HG02623 (cell line): ENCODE results near the gene CEP63.

Experiments
- ATAC-seq: cut with Tn5 transposase; IDR thresholded peaks from one replicate; pipeline ENCODE4 v1.9.1; 2021; ENCODE audit warnings: moderate library complexity; ENCODE audit not compliant: unreplicated experiment

Gene CEP63

DNA sequence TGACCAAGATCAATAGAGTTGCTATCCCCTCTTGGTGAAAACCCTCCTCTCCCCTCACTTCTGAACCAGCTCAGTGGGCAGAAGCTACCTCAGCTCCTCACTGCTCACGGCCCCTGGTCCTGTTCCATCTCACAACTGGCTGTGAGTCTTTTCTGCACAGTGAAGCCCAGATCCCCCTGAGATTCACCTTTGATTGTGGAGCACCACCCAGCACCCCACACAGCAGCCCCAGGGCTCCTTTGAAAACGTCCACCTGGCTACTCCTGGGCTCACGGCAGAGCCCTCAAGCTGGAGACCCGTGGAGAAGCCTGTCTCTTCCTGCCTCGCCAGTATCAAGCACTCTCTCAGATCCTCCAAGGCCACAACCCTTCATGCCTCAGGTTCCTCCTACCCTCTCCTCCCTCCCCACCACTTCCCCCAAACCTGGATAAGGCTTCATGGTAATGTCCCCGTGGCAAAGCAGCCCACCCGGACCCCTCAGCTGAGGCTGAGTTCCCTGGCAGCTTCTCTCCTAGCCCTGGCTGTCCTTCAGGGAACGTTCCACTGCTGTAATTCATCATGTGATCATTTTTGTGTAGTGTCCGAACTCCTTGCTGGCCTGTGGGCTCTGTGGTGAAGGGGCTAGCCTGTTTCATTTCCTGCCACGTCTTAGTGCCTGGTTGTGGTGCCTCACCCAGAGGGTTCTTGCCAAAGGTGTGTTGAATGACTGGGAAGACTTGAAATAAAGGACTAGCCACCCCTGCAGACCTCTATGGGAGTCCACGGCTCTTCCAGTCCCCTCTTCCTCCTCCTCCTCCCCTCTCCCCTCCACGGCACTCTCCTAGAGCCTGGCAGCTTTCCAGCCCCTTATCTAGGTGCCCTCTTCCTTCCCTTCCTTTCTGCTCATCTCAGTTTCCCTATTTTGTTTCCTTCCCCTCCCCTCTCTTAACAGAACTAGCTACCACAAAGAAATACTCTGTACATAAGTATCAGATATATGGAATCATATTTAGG, 120.5 kb downstream of the CEP63 start:
- no peak for ATAC-seq

DNA sequence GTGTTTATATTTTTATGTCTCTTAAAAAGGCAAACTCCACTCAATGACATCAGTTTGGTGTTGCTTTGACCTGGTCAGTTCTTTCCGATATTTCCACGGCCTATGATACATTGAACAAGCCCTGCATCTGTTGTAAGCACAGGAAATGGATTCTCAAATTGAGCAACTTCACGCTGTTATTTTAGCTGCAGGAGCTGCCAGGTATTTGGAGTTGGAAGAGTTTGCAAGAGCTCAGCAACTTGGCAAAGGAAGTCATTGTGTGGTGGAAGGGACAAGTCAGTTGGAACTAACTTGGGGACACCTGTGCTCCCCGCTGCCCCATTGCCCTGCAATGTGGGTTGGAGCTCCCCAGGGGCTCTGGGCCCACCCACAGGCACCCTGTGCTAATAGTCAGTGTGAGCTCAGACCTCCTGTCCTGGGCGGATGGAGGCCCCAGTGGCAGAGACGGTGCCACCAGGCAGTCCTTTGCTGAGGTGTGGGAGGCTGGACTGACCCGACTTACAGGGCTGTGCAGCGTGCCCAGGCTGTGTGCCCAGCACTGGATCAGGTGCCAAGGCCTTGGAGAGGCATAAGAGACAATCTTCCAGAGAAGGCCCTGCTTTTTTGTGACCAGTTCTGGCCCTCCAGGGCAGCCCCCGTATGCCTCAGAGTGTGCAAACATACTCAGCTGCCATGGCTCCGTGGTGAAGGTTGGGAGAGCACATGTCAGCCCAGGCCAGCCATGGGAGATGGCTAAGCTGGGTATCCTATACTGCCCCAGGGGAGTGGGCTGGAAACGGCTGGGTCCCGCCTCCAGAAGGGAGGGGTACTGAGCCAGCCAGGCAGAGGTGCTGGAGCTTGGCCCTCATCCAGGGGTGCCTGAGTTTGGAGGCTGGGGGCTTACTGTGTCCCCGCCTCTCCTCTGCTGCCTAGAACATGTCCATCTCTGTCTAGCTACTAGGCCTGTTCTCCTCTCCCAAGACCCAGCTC, 121.5 kb downstream of the CEP63 start:
- ATAC-seq = no peak

DNA sequence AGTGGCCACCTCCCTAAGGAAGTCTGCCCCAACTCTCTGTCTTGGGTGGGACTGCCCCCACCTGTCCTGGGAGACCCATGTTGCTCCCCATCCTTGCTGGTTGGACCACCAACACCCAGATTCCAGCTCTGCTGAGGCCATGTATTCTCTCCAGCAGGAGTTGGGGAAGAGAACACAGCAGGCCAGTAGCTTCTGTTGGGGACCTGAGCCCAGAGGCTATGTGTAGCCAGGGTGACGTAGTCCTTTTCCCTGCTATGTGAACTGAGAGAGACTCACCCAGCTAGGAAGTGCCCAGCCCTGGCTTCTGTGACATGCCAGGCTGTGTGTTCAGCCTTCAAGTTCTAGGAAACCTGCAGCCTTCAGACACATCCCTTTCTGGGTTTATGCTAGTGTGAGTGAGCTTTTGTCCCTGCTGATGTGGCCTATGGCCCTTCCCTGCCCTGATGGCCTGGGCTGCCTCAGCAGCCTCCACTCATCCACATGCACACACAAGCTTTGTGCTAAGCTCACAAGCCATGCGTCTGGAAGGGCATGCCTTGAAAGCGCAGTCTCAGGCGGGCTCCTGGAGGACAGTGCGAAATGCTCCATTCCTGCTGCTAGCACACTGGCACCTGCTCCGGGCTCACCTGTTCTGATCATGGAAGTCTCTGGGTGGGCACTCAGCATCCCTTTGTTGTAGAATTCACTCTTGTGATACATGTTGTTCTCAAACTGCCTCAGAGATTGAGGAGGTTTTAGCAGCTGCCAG, 122.3 kb downstream of the CEP63 start:
- ATAC-seq = no peak

DNA sequence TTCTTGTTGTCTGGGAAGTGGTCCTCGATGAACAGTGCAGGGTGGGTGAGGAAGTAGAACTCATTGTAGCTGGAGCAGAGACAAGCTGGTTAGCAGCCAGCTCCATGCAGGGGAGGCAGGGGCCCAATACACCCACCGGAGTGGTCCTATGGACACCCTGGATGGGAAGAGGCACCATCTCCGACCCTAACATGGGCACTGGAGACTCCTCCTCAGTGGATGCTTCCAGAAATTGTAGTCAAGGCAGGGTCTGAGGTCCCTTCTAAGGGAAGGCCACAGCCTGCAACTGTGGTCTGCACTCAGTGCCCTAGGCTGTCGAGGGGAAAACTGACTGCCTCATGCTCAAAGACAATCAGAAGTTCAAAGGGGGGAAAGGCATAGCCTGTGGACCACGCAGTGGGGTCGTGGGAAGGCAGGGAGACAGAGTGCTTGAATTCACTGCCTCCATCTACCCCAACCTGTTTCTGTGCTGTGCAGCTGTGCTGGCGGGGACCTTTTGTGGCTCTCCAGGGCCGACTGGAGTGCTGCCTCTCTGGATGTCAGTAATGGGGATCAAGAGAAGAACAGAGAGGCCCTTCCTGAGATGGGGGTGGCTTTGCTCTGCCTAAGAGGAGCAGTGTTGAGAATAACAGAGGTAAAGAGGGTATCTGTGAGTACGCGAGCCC, 123.0 kb downstream of the CEP63 start:
- ATAC-seq = no peak

DNA sequence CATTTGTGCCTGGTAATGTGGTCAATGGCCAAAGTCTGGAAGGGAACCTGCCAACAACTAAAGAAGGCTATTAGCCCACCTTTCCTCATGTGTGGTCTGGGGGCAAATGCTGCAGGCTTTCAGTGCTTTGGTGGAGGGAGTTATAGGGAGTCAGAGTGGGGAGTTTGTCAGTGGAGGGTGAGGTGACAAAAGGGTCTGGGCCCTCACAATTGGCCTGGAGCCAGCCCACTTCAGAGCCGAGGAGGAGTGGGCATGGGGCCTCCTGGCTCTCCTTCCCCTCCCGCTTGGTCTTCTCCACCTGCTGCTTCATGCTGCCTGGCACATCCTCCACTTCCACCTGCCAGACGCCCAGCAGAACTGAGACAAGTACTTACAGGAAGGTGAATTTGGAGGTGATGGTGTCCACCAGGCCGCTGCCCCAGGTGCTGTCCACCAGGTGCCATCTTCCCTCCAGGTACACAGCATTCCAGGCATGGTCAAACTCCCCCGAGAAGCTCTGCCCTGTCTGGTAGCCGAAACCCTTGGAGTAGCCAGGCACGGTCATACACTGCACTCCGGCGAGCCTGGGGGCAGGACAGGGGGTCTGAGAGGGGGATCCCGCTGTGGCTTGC, 124.1 kb downstream of the CEP63 start:
- no peak for ATAC-seq

DNA sequence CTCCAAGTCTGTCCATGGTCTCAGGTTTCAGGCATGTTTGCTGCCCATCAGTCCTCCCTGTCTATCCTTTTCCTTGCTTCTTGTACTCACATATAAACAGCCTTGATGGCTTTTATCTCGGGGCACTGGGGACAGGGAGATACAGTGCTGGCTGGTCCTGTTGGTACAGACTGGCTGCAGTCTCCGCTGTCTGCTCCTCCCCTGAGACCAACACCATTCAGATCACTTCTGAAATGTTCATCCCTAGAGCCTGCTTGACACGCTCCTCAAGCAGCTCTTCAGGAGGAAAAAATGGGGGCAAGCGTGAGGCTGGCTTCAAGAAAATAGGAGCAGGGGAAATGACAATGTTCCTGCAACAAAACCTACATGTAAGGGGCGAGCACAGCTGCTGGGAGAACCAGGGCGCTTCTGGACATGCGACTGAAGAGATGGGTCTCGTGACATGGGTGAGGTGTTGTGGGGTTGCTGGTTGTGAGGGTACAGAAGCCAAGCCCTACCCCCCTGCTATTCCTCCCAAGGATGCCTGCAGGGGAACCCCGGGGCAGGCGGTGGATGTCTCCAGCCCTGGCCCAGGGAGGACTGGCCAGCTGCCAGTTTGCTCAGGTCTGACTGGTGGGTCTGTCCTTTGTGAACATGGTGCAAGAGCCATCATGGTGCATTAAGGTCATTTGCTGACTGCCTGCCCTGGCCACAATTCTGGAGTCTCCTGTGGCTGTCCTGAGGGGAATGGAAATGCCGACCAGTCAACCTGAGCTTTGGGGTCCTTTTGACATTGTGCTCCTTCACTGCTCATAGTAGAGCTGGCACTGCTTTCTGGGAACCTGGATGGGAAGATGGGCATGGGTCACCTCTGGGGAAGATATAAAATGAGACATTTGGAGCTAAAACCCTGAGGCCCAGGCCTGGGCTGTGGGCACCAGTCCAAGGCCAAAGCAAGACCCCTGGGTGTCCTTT, 124.9 kb downstream of the CEP63 start:
- ATAC-seq = no peak

DNA sequence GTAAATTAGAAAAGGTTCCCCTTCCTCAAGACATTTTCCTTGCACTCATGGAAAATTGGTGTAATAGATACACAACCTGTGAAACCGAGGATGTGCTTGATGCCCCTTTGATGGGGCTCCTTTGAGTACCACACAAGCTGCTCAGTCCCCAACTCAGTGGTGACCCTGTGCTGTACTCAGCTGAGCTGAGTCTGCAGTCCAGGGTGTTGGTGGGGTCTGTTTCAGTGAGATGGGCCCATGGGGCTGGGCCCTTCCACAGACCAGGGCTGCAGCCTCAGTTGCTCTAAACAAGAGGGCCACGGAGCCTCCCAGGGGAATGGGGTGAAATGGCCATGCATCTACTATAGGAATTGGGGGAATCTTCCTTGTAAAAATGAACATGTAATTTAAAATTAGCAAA, 125.7 kb downstream of the CEP63 start:
- ATAC-seq = no peak

DNA sequence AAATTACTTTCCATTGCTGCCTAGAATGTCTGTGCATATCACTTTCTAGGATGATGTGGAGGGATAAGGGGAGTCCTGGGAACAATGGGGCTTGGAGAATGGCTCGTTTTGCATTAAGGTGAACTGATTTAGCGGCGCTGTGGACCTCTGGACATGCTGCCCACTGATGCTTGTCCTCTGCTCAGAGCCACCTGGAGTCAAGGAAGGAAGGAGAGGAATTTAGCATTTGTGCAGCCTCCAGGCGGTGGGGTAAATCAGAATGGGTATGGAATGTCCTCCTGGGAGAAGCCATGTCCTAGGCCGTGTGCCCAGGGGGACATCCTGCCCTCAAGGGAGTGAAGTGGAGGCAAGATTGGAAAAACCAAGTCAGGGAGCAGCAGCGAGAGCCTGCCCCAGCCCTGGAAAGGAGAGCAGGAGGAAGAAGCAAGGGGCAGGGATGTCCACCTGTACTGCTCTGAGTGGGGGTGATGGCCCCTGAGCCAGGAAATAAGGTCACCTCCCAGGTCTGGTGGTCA, 127.2 kb downstream of the CEP63 start:
- no peak for ATAC-seq

DNA sequence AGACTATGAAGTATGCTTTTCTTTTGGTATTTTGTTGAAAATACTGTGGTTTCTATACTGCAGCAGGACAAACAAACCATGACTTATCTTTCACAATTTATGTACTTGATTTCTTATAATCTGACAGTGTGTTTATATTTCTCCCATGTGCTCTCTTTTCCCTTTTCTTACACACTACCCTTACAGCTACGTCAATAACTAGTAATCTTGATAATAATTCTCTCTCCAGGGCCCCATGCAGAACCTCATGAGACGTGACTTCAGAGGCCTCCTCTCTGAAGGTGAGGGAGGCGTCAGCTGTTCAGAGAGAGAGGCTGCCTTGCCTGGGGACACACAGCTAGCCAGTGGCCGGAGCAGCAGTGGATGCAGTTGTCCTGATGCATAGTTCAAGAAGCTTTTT, 129.1 kb downstream of the CEP63 start:
- ATAC-seq = no peak

DNA sequence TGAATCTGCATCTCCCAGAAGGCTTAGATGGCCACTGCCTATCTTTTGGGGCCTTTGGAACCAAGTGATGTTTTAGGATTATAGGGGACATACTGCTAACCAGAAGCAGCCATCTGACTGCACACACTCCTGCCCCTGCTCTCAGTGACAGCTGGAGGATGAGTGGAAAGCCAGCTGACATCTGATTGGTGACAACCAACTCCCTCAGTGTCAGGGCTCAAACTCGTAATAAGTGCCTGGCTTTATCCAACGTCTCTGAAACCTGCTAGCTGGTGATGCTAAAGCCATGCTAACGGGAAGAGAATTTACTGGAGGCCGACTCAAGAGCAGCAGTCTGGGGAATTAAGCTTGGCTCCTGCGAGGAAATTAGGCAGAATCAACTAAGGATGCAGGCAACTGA, 129.9 kb downstream of the CEP63 start:
- ATAC-seq = no peak

DNA sequence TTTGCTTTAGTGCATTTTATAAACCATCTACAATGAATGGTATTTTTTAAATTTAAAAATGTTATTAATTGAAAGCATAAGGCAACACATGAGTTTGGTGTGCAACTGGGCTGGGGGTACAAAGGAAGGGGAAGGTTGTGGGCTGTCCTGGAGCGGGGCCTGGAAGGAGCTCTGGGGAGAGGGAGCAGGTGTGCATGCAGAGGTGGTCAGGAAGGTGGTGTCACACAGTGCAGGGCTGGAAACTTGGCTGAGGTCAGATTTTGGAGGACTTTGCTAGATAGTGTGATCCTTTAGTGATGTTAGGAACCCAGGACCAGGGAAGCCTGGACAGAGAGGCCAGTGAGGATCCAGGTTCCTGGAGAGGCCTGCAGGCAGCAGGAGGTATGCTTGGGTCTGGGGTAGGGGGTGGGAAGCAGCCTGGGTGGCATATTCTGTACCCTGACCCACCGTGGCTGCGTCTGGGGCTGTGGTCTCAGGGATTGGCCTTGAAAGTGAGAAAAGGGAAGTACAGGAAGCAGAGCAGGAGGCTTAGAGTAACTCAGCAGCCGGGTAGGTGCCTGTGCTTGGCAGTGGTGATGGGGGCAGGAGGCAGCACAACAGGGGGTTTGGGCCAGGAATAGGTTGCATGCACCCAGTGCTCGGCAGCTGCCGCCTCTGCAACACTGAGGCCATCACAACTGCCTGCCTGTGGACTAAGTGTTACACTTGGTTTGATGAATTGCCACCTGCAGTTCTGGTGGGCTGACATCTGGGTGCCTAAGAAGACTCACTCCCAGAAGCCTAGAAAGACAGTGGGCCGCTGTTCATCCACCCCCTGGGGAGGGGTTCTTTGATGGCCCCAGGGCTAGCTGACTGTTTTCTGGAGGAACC, 132.0 kb downstream of the CEP63 start:
- ATAC-seq = no peak

DNA sequence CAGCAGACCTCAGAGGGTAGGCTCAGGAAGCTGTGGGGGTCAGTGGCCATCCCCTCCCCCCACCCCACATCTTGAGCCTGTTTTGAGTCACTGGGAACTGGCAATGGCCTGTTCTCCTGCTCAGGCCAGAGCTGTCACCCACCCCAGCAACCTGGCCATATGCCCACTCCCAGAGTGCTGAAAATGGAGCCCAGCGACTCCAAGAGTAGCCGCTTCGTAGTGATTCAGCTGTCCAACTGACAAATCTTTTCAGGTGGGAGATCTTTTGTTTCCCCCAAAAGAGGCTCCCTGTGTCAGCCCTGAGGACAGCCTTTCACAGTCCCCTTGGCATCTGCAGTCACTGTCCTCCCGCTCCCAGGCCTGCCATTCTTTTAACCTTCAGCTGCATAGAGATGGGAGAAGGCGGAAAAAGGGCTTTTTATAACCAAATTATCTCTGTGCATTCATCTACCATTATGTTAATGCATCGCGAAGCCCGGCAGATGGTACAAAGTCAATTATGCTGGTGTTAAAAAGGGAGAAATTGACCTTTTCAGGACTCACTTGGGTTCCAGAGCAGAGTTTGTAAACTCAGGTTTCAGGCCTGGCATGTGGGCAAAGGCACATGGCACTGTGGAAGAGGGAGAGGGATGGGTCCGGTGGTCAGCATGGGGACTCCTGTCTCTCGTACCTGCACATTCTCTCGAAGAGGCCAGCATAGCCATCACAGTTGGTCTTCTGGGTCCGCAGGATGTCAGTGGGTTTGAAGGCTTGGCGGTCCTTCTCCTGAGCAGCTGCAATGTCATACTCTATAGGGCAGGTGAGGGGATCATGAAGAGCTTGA, 132.8 kb downstream of the CEP63 start:
- no peak for ATAC-seq

DNA sequence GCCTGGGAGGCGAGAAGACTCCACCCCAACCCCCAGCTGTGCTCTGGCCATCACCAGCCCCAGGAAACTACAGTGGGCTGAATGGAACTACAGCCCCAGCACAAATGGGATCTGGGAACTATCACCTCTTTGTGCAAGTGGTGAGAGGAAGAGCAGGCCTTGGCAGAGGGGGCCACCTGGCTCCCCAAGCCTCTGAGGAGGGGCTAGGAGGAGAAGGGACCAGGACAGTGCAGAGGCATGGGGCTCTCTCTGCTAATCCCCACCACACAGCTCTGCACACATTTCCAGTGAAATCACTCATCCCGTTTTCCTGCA, 133.4 kb downstream of the CEP63 start:
- ATAC-seq = no peak

DNA sequence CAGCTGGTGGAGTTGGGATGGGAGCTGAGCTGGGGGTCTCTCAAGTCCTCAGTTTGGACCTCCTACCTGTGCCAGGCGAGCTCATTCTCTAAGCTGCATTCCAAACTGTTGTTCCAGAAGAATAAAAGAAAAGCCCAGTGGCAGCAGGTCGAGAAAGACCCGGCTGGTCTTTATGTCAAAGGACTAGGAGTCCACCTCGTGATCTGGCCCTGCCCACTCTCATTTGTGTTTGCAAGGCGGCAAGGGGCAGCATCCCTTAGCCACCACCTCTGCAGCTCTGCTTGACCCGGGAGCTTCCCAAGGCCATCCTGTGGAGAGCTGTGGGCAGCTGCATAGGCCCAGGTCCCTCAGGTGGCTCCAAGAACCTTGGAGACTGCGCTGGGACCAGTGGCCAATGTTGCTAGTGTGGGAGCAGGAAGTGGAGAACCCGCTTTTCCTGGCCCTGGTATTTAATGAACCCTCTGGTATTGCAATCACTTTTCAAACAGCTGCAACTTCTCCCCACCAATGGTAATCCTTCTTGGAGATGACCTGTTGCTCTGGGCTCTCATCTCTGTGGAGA, 134.1 kb downstream of the CEP63 start:
- no peak for ATAC-seq

DNA sequence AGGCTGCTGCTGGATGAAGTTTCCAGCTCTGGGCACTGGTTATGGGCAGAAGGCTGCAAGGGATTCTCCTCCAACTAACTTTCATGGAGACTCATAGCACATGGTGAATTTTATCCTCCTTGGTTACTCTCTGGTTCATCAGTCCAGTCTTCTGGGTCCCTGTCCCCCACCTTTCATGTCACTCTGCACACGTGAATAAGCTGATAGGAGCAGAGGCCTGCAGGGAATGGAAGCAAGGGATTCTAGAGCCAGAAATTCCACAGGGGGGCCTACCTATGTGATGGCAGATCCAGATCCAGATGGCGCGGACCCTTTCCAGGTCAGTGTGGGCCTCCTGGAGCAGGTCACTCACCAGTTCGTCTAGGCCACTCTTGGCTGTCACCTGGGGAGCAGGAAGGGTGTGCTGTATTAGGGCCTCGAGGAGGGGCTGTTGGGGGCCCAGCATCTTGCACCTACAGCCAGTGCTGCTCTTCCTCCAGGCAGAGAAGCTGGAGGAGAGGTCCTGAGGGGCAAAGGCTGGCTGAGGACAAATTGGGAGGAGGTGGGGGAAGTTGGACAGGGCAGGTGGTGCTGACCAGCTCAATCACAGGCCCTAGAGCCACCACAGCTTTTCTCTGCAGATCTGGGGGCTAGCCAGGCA, 134.7 kb downstream of the CEP63 start:
- no peak for ATAC-seq

DNA sequence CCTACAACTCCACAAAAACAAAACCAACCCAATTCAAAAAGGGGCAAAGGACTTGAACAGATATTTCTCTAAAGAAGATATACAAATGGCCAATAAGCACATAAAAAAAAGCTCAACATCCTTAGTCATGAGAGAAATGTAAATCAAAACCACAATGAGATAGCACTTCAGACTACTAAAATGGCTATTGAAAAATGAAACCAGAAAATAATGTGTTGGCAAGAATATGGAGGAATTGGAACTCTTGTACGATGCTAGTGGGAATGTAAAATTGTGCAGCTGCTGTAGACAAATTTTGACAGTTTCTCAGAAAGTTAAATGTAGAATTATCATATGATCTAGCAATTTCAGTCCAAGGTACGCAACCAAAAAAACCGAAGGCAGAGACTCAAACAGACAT, 136.0 kb downstream of the CEP63 start:
- no peak for ATAC-seq
